ENCODE results near the gene INCENP.
"Not testable (repeated sequence)": the region's sequence is repeated elsewhere in the genome, so short reads cannot be mapped to it uniquely, and the experiment has no call there.

INCENP gene

DNA sequence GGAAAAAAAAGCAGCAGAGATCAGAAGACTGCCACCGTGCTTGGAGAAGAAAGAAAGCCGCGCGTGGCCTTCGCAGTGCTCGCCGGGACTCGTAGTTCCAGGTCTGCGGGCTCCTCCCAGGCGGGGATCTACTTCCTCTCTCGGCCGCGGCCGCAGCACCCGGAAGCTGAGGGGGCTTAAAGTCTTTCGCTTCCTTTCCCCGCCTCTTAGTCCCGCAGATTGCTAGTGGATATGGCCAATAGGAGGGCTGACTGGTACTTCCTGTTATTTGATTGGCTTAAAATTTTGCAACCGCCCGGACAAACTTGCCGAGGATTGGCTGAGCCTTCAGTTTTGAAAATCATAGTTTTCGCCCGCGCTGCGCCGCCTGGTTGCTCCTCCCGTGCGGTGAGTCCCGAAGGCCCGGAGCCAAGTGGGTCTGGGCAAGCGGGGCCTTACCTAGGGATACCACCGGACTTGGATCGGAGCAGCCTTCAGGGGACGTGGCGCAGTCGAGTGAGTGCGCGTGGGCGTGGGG is at the start of gene INCENP:
Gene INCENP, plus strand, starts transcription at position 343 of the 517 bp plus-strand sequence. CDS start 4,151 bp downstream, outside the sequence.
- DNase-seq, result peak; percentile 90

GRCh38 chr11:62075438-62075837 is 48.4 kb upstream of the INCENP start:
- DNase-seq, result no peak

DNA sequence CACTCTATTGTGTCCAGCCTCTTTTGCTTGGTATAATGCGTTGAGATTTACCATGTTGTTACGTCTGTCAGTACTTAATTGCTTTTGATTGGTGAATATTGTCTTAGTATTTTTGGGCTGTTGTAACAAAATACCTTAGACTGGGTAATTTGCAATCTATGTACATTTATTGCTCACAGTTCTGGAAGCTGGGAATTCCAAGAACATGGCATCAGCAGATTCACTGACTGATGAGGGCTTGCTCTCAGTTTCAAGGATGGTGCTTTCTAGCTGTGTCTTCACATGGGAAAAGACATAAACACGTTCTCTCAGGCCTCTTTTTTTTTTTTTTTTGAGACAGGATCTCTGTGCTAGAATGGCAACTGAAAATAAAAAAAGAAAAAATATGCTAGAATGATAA is 46.7 kb upstream of the INCENP start:
- no peak for DNase-seq

DNA sequence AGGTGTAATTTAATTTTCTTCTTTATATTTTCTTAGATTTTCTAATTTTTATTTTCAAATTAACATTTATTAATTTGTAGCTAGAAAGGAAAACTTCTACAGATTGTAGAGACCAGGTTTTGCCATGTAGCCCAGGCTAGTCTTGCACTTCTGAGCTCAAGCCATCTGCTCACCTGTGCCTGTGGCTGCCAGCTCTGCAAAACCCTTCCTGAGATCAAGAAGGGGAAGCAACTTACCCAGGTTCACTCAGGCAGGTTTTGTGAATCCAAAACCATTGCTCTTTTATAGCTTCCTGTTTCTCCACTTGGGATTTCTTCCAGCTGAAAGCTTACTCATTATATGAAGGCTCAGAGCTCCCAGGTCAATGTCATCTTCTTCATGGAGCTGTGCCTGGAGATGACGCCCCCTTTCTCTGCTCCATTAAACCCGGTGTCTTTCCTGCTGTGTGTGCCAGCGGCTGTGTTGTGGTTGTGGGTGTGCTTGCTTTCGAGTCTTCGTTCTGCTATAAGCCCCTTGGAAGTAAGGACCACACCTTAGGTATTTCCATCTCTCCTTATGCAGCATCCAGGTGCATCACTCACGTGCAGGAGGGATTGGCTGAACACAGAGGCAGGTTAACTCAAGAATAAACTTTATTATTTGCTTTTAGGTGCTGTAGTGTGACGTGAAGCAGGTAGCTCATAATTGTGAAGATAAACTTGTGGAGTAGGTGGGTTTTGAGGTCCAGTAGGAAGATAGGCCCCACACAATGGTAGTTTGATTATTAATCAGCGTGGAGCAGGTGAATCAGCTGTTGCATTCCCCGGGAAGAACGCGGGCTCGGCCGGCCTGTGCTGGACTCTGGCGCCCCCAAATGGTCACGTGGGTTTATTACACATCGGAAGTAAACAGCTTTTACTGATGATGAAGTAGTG is 42.2 kb upstream of the INCENP start:
- DNase-seq, result peak; percentile 81

DNA sequence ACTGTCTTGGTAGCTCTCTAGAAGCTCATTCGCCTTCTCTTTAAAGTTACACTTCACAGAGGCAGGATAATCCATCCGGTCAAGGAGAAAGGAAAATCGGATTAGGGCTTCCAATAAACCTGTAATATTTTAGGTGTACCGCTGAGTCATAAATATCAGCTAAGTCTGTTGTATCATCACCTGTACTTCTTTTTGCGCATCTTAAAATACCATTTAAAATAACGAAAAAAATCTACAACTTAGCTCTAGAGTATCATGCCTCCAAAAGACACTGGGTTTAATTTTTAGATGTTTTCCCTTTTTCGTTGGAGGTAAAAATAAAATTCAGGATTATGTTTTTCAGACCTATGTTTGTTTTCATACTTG is 41.5 kb upstream of the INCENP start:
- no peak for DNase-seq

- not testable (repeated sequence) for DNase-seq
Measured at GRCh38 chr11:62084801-62085200, 39.0 kb upstream of the INCENP start.

GRCh38 chr11:62087694-62088093 is 36.1 kb upstream of the INCENP start:
- DNase-seq, result no peak

DNA sequence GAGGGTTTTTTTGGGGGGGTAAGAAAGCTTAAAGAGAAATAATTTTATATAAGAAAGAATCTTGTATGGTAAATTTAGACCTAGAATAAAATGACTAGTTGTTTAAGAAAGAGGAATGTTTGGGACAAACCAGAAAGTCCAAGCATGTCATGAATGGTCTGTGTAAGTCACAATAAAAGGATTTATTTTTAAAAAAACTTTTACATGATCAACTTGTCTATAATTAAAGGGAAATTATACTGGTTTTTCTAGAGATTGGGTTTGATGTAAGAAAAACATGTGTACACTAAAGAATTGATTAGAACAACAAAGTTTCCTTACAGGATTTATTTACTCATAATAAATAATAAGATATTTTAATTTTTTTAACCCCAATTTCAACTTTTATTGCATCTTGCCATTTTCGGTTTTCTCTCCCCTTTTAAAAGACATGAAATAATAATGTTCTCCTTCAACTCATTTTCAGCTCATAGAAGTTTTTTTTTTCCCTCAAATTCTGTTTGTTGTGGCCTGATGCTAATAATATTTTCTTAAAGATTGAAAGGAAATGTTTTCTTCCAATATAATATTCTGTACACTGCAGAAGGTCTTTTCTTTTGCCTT is 35.4 kb upstream of the INCENP start:
- DNase-seq, result no peak

DNA sequence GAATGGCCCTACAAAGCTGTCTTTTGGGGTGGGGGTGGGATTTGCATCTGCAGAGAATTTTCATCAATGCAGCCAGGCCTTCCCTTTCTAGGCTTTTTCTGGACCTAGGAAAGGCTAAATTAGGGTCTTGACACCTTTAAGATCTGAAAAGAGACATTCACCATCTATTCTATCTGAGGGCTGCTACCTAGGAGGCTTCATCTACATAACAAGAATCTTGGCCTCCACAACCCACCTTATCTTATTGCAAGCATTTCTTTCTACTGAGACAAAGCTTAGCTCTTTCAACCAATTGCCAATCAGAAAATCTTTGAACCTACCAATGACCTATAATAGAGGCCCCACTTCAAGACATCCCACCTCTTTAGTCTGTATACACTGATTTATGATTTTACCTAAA is 20.7 kb upstream of the INCENP start:
- DNase-seq, result no peak

DNA sequence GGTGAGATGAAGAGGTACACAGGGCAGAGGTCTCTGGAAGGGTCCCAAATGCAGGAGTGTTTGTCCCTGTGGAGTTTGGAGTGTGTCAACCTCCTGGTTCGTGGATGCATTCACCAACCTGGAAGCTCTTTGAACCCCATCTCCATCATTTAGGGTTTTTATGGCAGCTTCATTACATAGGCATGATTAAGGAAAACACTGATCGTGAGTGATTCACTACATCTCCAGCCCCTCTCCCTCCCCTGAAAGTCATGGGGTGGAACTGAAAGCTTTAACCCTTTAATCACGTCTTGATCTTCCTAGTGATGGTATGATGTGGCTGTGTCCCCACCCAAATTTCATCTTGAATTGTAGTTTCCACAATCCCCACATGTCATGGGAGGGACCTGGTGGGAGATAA is 19.8 kb upstream of the INCENP start:
- DNase-seq, result no peak

GRCh38 chr11:62104816-62105653 is 18.8 kb upstream of the INCENP start:
- DNase-seq, result no peak

DNA sequence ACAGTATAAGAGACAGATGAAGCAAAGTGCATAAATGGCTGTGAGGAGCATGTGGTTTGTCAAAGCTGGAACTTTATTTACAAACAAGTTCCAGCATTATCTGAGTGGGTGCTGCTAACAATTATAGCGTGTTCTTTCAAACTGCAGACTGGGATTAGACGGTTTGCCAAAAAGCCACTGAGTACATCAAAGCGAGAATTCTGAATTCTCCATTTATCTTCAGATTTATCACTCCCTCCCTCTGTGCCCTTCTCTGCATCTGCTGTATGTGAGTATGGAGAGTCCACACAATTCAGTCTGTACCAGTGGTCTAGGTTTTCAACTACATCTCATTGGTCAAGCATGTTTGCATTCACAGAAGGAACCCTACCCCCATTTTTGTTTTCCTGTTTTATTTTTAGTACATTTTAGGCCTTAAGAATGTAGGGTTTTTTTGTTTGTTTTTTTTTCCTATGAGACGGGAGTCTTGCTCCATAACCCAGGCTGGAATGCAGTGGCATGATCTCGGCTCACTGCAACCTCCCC is 18.1 kb upstream of the INCENP start:
- no peak for DNase-seq

- DNase-seq, result no peak
Measured at GRCh38 chr11:62108017-62108750, 15.6 kb upstream of the INCENP start.

- DNase-seq, result no peak
Measured at GRCh38 chr11:62108971-62109404, 14.8 kb upstream of the INCENP start.

- DNase-seq, result no peak
Measured at GRCh38 chr11:62115085-62115694, 8.6 kb upstream of the INCENP start.

GRCh38 chr11:62116451-62116850 is 7.4 kb upstream of the INCENP start:
- no peak for DNase-seq

DNA sequence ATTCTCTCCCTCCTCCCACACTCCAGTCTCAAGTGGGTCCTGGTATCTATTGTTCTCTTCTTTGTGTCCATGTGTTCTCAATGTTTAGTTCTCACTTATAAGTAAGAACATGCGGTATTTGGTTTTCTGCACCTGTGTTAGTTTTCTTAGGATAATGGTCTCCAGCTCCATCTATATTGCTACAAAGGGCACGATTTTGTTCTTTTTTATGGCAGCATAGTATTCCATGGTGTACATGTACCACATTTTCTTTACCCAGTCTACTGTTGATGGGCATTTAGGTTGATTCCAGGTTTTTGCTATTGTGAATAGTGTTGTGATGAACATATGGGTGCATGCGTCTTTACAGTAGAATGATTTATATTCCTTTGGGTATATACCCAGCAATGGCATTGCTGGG is 4.2 kb upstream of the INCENP start:
- DNase-seq, result no peak

- no peak for DNase-seq
Measured at GRCh38 chr11:62120001-62120400, 3.8 kb upstream of the INCENP start.

- DNase-seq, result no peak
Measured at GRCh38 chr11:62120431-62120830, 3.4 kb upstream of the INCENP start.

DNA sequence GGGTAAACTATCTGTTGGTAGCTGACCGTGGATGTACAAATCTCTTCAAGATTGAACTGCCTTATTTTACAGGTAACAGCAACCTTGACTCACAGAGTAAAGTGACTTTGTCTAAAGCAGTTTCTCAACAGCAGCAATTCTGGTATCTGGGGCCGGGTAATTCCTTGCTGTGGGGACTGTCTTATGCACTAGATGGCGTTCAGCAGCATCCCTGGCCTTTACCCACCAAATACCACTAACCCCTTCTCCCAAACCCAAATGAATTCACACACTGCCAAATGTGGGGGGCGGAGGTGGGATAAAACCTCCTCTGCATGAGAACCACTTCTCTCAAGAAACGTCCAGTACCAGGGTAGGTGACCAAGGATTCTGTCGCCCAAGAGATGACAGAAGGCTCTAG is 1.7 kb upstream of the INCENP start:
- no peak for DNase-seq

- peak; percentile 52 for DNase-seq
Measured at GRCh38 chr11:62124186-62125113, 639 bp downstream of the INCENP start.
